DMS79 treated with DMSO at 0.1 percent for 48 hours (cell line): ENCODE measurements around the gene USP33.
A peak's percentile ranks its signal among the peaks of the same experiment; 100 is the strongest.
"Not testable (repeated sequence)": the region's sequence is repeated elsewhere in the genome, so short reads cannot be mapped to it uniquely, and the experiment has no call there.

Experiments
- DNase-seq: peaks from one replicate; lab custom pipeline; 2025; lab: John Stamatoyannopoulos, UW

The USP33 gene

GRCh38 chr1:77759071-77760028 lies at the start of gene USP33:
Gene USP33 (minus strand): TSS chr1:77759852. CDS start chr1:77741697, 18,155 bp downstream.
- DNase-seq, result peak; percentile 64

GRCh38 chr1:77803371-77803770 lies 43.7 kb upstream of the USP33 start:
- DNase-seq, result no peak

GRCh38 chr1:77802026-77802425 lies 42.4 kb upstream of the USP33 start:
- DNase-seq, result no peak

GRCh38 chr1:77797991-77798390 lies 38.3 kb upstream of the USP33 start:
- no peak for DNase-seq

- DNase-seq, result no peak
Measured at GRCh38 chr1:77796695-77797405, 37.2 kb upstream of the USP33 start.

- no peak for DNase-seq
Measured at GRCh38 chr1:77794550-77794949, 34.9 kb upstream of the USP33 start.

- not testable (repeated sequence) for DNase-seq
Measured at GRCh38 chr1:77786093-77786741, 26.6 kb upstream of the USP33 start.

GRCh38 chr1:77783141-77783540 lies 23.5 kb upstream of the USP33 start:
- no peak for DNase-seq

GRCh38 chr1:77781683-77782082 lies 22.0 kb upstream of the USP33 start:
- DNase-seq, result no peak

- peak; percentile 94 for DNase-seq
Measured at GRCh38 chr1:77779529-77780281, 20.1 kb upstream of the USP33 start, which contains the start of gene MIGA1. Gene MIGA1 (plus strand): TSS chr1:77779649. CDS start chr1:77783253, 3,604 bp downstream.

- DNase-seq, result no peak
Measured at GRCh38 chr1:77776007-77776700, 16.5 kb upstream of the USP33 start.

- DNase-seq, result no peak
Measured at GRCh38 chr1:77768006-77768405, 8.4 kb upstream of the USP33 start.

- no peak for DNase-seq
Measured at GRCh38 chr1:77762072-77762476, 2.4 kb upstream of the USP33 start.

- no peak for DNase-seq
Measured at GRCh38 chr1:77757603-77758002, 2.0 kb downstream of the USP33 start.

GRCh38 chr1:77757066-77757584 lies 2.5 kb downstream of the USP33 start:
- DNase-seq, result no peak

GRCh38 chr1:77756052-77756754 lies 3.4 kb downstream of the USP33 start:
- DNase-seq, result no peak

- not testable (repeated sequence) for DNase-seq
Measured at GRCh38 chr1:77749489-77749888, 10.2 kb downstream of the USP33 start.

GRCh38 chr1:77744576-77744975 lies 15.1 kb downstream of the USP33 start:
- no peak for DNase-seq

GRCh38 chr1:77742011-77742555 lies 17.6 kb downstream of the USP33 start:
- DNase-seq, result no peak

GRCh38 chr1:77741316-77741715 lies 18.3 kb downstream of the USP33 start:
- DNase-seq, result no peak
